ENCODE results near the gene ST8SIA5. TPM values are rescaled to one million over a fixed set of nuclear protein-coding genes. Genes with fewer than 3 reads are reported as not detected.

Gene ST8SIA5
- total and polyA plus RNA-seq, 4 donors = 0.06 to 0.09 (median 0.08) TPM

- 90 to 98% methylated on average over 4 of the region's 4 CpGs for WGBS, 2 donors
- DNase-seq (no peak), ATAC-seq (ENCODE audit: insufficient read depth, low FRiP score) (no peak)
- H3K27me3 ChIP-seq (ENCODE audit: control insufficient read depth in 3 of 3, insufficient read depth in 3 of 3, low read length in 2 of 3) = no peaks in the 10 kb centered on the region
- H3K9ac ChIP-seq (ENCODE audit: insufficient read depth in 1 of 2, low read length in 2 of 2) = no peak overlapping the region
- no peak for TF ChIP-seq CTCF (IDR thresholded peaks at IDR 0.05; ENCODE audit: control extremely low read depth, extremely low read depth)
- no peak overlapping the region for H3K27ac ChIP-seq (ENCODE audit: low read depth in 1 of 2, low read length in 1 of 2)
- no peak overlapping the region for H3K4me3 ChIP-seq
- no peaks in the 10 kb centered on the region for H3K4me1 ChIP-seq (ENCODE audit: control insufficient read depth in 5 of 5, insufficient read depth in 5 of 5, low read length in 5 of 5)
- H3K9me3 ChIP-seq (ENCODE audit: control insufficient read depth in 4 of 4, insufficient read depth in 3 of 4, low read length in 3 of 4) = peaks cover 0 to 16% (median 2%) of the 10 kb centered on the region in 4 donors
- H3K36me3 ChIP-seq (ENCODE audit: control insufficient read depth in 4 of 4, insufficient read depth in 4 of 4, low read length in 4 of 4) = no peaks in the 10 kb centered on the region
These were observed 21.9 kb downstream of the ST8SIA5 start for GRCh38 chr18:46734981-46735380.

GRCh38 chr18:46733872-46734271 is 23.0 kb downstream of the ST8SIA5 start:
- H3K9ac ChIP-seq (ENCODE audit: insufficient read depth in 1 of 2, low read length in 2 of 2) = no peak overlapping the region
- no peaks in the 10 kb centered on the region for H3K36me3 ChIP-seq (ENCODE audit: control insufficient read depth in 4 of 4, insufficient read depth in 4 of 4, low read length in 4 of 4)
- no peaks in the 10 kb centered on the region for H3K4me1 ChIP-seq (ENCODE audit: control insufficient read depth in 5 of 5, insufficient read depth in 5 of 5, low read length in 5 of 5)
- H3K9me3 ChIP-seq (ENCODE audit: control insufficient read depth in 4 of 4, insufficient read depth in 3 of 4, low read length in 3 of 4) = peaks cover 0 to 20% (median 5%) of the 10 kb centered on the region in 4 donors
- no peak for TF ChIP-seq CTCF (IDR thresholded peaks at IDR 0.05; ENCODE audit: control extremely low read depth, extremely low read depth)
- H3K4me3 ChIP-seq = no peak overlapping the region
- H3K27ac ChIP-seq (ENCODE audit: low read depth in 1 of 2, low read length in 1 of 2) = no peak overlapping the region
- DNase-seq = no peak
- H3K27me3 ChIP-seq (ENCODE audit: control insufficient read depth in 3 of 3, insufficient read depth in 3 of 3, low read length in 2 of 3) = no peaks in the 10 kb centered on the region
- 88 to 95% methylated on average over 11 of the region's 11 CpGs for WGBS, 2 donors
- ATAC-seq (ENCODE audit: insufficient read depth, low FRiP score) = no peak

GRCh38 chr18:46732801-46733200 is 24.1 kb downstream of the ST8SIA5 start:
- Histone ChIP-seq H3K4me1 (ENCODE audit: control insufficient read depth in 5 of 5, insufficient read depth in 5 of 5, low read length in 5 of 5) (no peaks in the 10 kb centered on the region), H3K27me3 (ENCODE audit: control insufficient read depth in 3 of 3, insufficient read depth in 3 of 3, low read length in 2 of 3) (no peaks in the 10 kb centered on the region), H3K9me3 (ENCODE audit: control insufficient read depth in 4 of 4, insufficient read depth in 3 of 4, low read length in 3 of 4) (peaks cover 0 to 20% (median 5%) of the 10 kb centered on the region in 4 donors), H3K27ac (ENCODE audit: low read depth in 1 of 2, low read length in 1 of 2) (no peak overlapping the region), H3K4me3 (no peak overlapping the region), H3K9ac (ENCODE audit: insufficient read depth in 1 of 2, low read length in 2 of 2) (no peak overlapping the region), H3K36me3 (ENCODE audit: control insufficient read depth in 4 of 4, insufficient read depth in 4 of 4, low read length in 4 of 4) (no peaks in the 10 kb centered on the region)
- no peak for ATAC-seq (ENCODE audit: insufficient read depth, low FRiP score)
- TF ChIP-seq CTCF (IDR thresholded peaks at IDR 0.05; ENCODE audit: control extremely low read depth, extremely low read depth) = no peak
- 89 to 92% methylated on average over 6 of the region's 6 CpGs for WGBS, 2 donors
- no peak for DNase-seq

GRCh38 chr18:46732201-46732600 is 24.7 kb downstream of the ST8SIA5 start:
- Histone ChIP-seq H3K27me3 (ENCODE audit: control insufficient read depth in 3 of 3, insufficient read depth in 3 of 3, low read length in 2 of 3) (no peaks in the 10 kb centered on the region), H3K9me3 (ENCODE audit: control insufficient read depth in 4 of 4, insufficient read depth in 3 of 4, low read length in 3 of 4) (peaks cover 0 to 20% (median 5%) of the 10 kb centered on the region in 4 donors), H3K36me3 (ENCODE audit: control insufficient read depth in 4 of 4, insufficient read depth in 4 of 4, low read length in 4 of 4) (no peaks in the 10 kb centered on the region), H3K27ac (ENCODE audit: low read depth in 1 of 2, low read length in 1 of 2) (no peak overlapping the region), H3K4me1 (ENCODE audit: control insufficient read depth in 5 of 5, insufficient read depth in 5 of 5, low read length in 5 of 5) (no peaks in the 10 kb centered on the region), H3K4me3 (no peak overlapping the region), H3K9ac (ENCODE audit: insufficient read depth in 1 of 2, low read length in 2 of 2) (no peak overlapping the region)
- ATAC-seq (ENCODE audit: insufficient read depth, low FRiP score) (no peak), DNase-seq (no peak)
- 93 to 96% methylated on average over 2 of the region's 2 CpGs for WGBS, 2 donors
- TF ChIP-seq CTCF (IDR thresholded peaks at IDR 0.05; ENCODE audit: control extremely low read depth, extremely low read depth) = no peak
